Tibial nerve (tissue), 4 donors: ENCODE measurements around the gene KIAA1958. TPM values are rescaled to one million over a fixed set of nuclear protein-coding genes. Genes with fewer than 3 reads are reported as not detected.

Experiments used
- DNase-seq, 2 donors: peaks; one replicate each; pipeline ENCODE4 v3.0.0-alpha.2; 2019; ENCODE audit warnings: low spot score in 2 of 2
- H3K27ac ChIP-seq, 4 donors: fragments of 200-600 bp; sonication (generic) in 3 of 4; one replicate each; pipeline ENCODE4 v1.5.1; 2017 to 2019; ENCODE audit warnings: mild to moderate bottlenecking in 1 of 4
- H3K27me3 ChIP-seq, 2 donors: fragments of 200-600 bp; sonication (generic) in 1 of 2; one replicate each; pipeline versions ENCODE4 v1.5.1 to v1.6.0; 2017 to 2019
- H3K36me3 ChIP-seq, 3 donors: fragments of 200-600 bp; sonication (generic); one replicate each; pipeline ENCODE4 v1.5.1; 2018 to 2019
- H3K4me1 ChIP-seq, 4 donors: fragments of 200-600 bp; sonication (generic) in 3 of 4; one replicate each; pipeline ENCODE4 v1.5.1; 2017 to 2019
- H3K4me3 ChIP-seq, 4 donors: fragments of 200-600 bp; sonication (generic) in 3 of 4; one replicate each; pipeline ENCODE4 v1.5.1; 2017 to 2019; ENCODE audit warnings: mild to moderate bottlenecking in 1 of 4, moderate library complexity in 1 of 4
- H3K9me3 ChIP-seq, 4 donors: fragments of 200-600 bp; sonication (generic) in 3 of 4; one replicate each; pipeline ENCODE4 v1.5.1; 2017 to 2019
- EP300 ChIP-seq, 2 donors: sonication (generic); formaldehyde crosslinking; IDR thresholded peaks; one replicate each; pipeline ENCODE4 v1.6.1; 2017; ENCODE audit warnings: antibody characterized with exemption in 2 of 2, mild to moderate bottlenecking in 1 of 2
- POLR2A ChIP-seq, 2 donors: fragments of 450-650 bp; IDR thresholded peaks; one replicate each; pipeline ENCODE4 v1.6.1; 2017; ENCODE audit warnings: antibody characterized with exemption in 2 of 2, mild to moderate bottlenecking in 2 of 2, moderate library complexity in 2 of 2
- WGBS, 2 donors: methylation state at CpG; one replicate each; pipeline ENCODE4 v1.1.5; 2018; 5-methylcytosine and 5-hydroxymethylcytosine counted together
- total RNA-seq, 4 donors: library from RNA; depleted of rRNA; stranded (reverse); fragments of >200 nt; gene quantifications; one replicate each; pipeline ENCODE4 v1.1.0, GENCODE V29; 2016
- TF ChIP-seq, protein P1 (sequence below), 5 experiments: fragments of 200-600 bp in 3 of 5; fragments of 450-650 bp in 2 of 5; sonication (generic) in 3 of 5; IDR thresholded peaks; one replicate each; pipeline ENCODE4 v1.5.1; 2016 to 2019; ENCODE audit warnings: antibody characterized with exemption in 5 of 5, mild to moderate bottlenecking in 3 of 5, moderate library complexity in 2 of 5

Gene KIAA1958
- total RNA-seq, 4 donors from 2014 or later, result 3.7 to 5.2 (median 4.5) TPM

DNA sequence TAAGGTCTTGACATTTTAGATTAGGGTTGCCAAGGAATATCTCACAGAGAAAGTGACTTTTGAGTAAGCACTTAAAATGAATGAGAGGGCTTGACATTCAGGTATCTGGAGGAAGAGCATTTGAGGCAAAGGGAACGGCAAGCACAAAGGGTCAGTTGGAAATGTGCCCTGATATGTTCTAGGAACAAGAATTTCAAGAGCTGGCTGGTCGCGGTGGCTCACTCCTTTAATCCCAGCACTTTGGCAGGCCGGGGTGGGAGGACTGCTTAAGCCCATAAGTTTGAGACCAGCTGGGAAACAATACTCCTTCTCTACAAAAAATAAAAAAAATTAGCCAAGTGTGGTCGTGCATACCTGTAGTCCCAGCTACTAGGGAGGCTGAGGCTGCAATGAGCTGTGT is 16.5 kb downstream of the KIAA1958 start:
- TF ChIP-seq EP300 (IDR thresholded peaks at IDR 0.05), result no peak
- TF ChIP-seq POLR2A (IDR thresholded peaks at IDR 0.05), result no peak
- TF ChIP-seq, protein P1, sequence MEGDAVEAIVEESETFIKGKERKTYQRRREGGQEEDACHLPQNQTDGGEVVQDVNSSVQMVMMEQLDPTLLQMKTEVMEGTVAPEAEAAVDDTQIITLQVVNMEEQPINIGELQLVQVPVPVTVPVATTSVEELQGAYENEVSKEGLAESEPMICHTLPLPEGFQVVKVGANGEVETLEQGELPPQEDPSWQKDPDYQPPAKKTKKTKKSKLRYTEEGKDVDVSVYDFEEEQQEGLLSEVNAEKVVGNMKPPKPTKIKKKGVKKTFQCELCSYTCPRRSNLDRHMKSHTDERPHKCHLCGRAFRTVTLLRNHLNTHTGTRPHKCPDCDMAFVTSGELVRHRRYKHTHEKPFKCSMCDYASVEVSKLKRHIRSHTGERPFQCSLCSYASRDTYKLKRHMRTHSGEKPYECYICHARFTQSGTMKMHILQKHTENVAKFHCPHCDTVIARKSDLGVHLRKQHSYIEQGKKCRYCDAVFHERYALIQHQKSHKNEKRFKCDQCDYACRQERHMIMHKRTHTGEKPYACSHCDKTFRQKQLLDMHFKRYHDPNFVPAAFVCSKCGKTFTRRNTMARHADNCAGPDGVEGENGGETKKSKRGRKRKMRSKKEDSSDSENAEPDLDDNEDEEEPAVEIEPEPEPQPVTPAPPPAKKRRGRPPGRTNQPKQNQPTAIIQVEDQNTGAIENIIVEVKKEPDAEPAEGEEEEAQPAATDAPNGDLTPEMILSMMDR (IDR thresholded peaks at IDR 0.05), result no peak
- H3K36me3 ChIP-seq, result no peaks in the 10 kb centered on the region
- no peak overlapping the region for H3K27ac ChIP-seq
- H3K4me1 ChIP-seq, result no peaks in the 10 kb centered on the region
- no peak for DNase-seq
- H3K9me3 ChIP-seq, result no peaks in the 10 kb centered on the region
- no peaks in the 10 kb centered on the region for H3K27me3 ChIP-seq
- 81 to 84% methylated on average over 5 of the region's 5 CpGs for WGBS, 2 donors
- no peak overlapping the region for H3K4me3 ChIP-seq

GRCh38 chr9:112505086-112505485 is 18.5 kb downstream of the KIAA1958 start:
- Histone ChIP-seq H3K27me3 (no peaks in the 10 kb centered on the region), H3K9me3 (no peaks in the 10 kb centered on the region), H3K4me3 (no peak overlapping the region), H3K4me1 (no peaks in the 10 kb centered on the region), H3K36me3 (no peaks in the 10 kb centered on the region), H3K27ac (no peak overlapping the region)
- TF ChIP-seq EP300 (IDR thresholded peaks at IDR 0.05) (no peak), POLR2A (IDR thresholded peaks at IDR 0.05) (no peak)
- TF ChIP-seq, protein P1 (IDR thresholded peaks at IDR 0.05), result no peak
- 89 to 94% methylated on average over 4 of the region's 4 CpGs for WGBS, 2 donors
- DNase-seq, result no peak

DNA sequence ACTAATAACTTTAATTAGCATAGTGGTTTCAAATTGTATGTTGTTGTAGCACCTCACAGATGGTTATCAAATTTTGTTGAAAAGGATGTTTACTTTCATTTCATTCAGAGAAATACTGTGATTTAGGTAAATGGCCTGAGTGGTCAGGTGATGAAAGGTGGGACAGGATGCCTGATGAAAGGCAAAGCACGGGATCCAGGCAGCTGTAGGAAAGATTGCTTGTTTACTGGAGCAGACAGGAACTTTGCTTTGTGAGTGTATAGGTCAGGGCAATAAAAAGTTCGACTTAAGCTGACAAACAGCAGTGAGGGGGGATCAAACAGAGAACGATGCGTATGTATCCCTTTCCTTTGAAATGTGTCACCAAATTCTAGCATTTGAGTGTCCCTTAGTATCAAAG is 19.0 kb downstream of the KIAA1958 start:
- Histone ChIP-seq H3K4me1 (no peaks in the 10 kb centered on the region), H3K27me3 (no peaks in the 10 kb centered on the region), H3K36me3 (no peaks in the 10 kb centered on the region), H3K4me3 (no peak overlapping the region), H3K27ac (no peak overlapping the region), H3K9me3 (no peaks in the 10 kb centered on the region)
- DNase-seq, result no peak
- TF ChIP-seq POLR2A (IDR thresholded peaks at IDR 0.05) (no peak), EP300 (IDR thresholded peaks at IDR 0.05) (no peak)
- TF ChIP-seq, protein P1 (IDR thresholded peaks at IDR 0.05), result no peak
- WGBS, 2 donors, result 64 to 74% methylated on average over 4 of the region's 4 CpGs

DNA sequence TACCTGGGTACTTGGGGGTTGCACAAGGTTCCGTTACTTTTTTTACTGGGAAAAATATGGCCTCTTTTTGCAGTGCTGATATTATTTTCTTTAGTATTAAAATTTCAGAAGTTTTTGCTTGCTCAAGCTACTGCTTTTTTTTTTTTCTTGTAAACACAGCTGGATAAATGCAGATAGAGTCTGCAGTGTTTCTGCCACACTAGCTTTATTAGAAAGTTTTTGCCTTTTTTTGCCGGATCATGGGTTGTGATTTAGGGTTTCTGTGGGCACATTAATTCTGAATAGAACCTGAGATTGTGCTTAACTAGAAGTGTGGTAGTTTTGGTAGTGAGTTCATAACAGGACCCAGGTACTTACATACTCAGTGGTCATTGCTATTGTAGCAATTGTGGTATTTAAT is 19.9 kb downstream of the KIAA1958 start:
- Histone ChIP-seq H3K9me3 (no peaks in the 10 kb centered on the region), H3K36me3 (no peaks in the 10 kb centered on the region), H3K27me3 (no peaks in the 10 kb centered on the region), H3K4me1 (no peaks in the 10 kb centered on the region), H3K27ac (no peak overlapping the region), H3K4me3 (no peak overlapping the region)
- 66 to 71% methylated on average over 2 of the region's 2 CpGs for WGBS, 2 donors
- no peak for DNase-seq
- TF ChIP-seq, protein P1 (IDR thresholded peaks at IDR 0.05), result no peak
- TF ChIP-seq POLR2A (IDR thresholded peaks at IDR 0.05), result no peak
- TF ChIP-seq EP300 (IDR thresholded peaks at IDR 0.05), result no peak

DNA sequence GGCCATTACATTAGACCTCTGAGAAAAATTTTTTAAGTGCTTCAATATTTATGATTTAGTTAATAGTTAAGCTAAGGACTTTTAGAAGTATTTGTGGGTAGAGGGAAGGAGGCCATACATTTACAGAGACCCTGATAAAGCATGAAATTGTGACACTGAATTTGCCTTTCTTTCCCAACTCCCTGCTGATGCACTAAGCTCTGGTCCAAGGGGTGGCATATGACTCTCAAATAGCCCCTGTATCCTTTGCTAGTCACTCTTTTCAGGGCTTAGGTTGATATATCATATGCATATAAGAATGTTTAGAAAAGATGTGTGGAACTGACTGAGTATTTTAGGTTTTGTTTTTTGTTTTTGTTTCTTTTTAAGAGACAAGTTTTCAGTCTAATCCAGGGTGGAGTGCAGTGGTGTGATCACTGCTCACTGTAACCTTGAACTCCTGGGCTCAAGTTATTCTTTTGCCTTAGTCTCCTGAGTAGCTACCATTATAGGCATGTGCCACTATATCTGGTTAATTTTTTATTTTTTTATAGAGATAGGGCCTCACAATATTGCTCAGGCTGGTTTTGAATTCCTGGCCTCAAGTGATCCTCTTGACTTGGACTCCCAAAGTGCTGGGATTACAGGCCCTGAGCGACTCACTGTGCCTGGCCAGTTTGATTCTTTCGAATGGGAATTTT is 20.5 kb downstream of the KIAA1958 start:
- no peaks in the 10 kb centered on the region for H3K27me3 ChIP-seq
- DNase-seq, result no peak
- WGBS, 2 donors, result 94 to 95% methylated on average over 2 of the region's 2 CpGs
- H3K9me3 ChIP-seq, result no peaks in the 10 kb centered on the region
- no peaks in the 10 kb centered on the region for H3K36me3 ChIP-seq
- TF ChIP-seq POLR2A (IDR thresholded peaks at IDR 0.05) (no peak), EP300 (IDR thresholded peaks at IDR 0.05) (no peak)
- TF ChIP-seq, protein P1 (IDR thresholded peaks at IDR 0.05), result no peak
- H3K27ac ChIP-seq, result no peak overlapping the region
- no peak overlapping the region for H3K4me3 ChIP-seq
- no peaks in the 10 kb centered on the region for H3K4me1 ChIP-seq
